Stimulated activated CD8-positive, alpha-beta memory T cell treated with anti-CD3 and anti-CD28 coated beads, Interleukin-7, amount 100 ng/mL, for 1 hour (primary cell): ENCODE measurements around the gene MOGAT2.

ENCODE experiments used
- DNase-seq, 2 donors: peaks; one replicate each; pipeline ENCODE4 v3.0.0-alpha.2; 2020; ENCODE audit warnings: low read depth in 2 of 2

The MOGAT2 gene

GRCh38 chr11:75759832-75760231, 42.2 kb downstream of the MOGAT2 start:
- no peak for DNase-seq

- DNase-seq: no peak
These were observed 42.6 kb downstream of the MOGAT2 start for GRCh38 chr11:75760243-75760642.

GRCh38 chr11:75760710-75761493, 43.3 kb downstream of the MOGAT2 start:
- DNase-seq: no peak

GRCh38 chr11:75762158-75762557, 44.5 kb downstream of the MOGAT2 start:
- no peak for DNase-seq

- no peak for DNase-seq
These were observed 45.2 kb downstream of the MOGAT2 start for GRCh38 chr11:75762885-75763284.

- DNase-seq: no peak
These were observed 46.2 kb downstream of the MOGAT2 start for GRCh38 chr11:75763846-75764245.

- no peak for DNase-seq
These were observed 47.5 kb downstream of the MOGAT2 start for GRCh38 chr11:75765116-75765515.

GRCh38 chr11:75766443-75767227, 49.0 kb downstream of the MOGAT2 start:
- no peak for DNase-seq

- no peak for DNase-seq
These were observed 49.6 kb downstream of the MOGAT2 start for GRCh38 chr11:75767228-75767572.

- no peak for DNase-seq
These were observed 50.1 kb downstream of the MOGAT2 start for GRCh38 chr11:75767793-75768111.

- peak; percentile 23 to 42 for DNase-seq
These were observed 50.7 kb downstream of the MOGAT2 start, which contains the start of gene DGAT2 for GRCh38 chr11:75768112-75768908. Gene DGAT2, plus strand, starts transcription at chr11:75768778. Its CDS starts 214 bp downstream, at chr11:75768992.

- DNase-seq: no peak
These were observed 51.5 kb downstream of the MOGAT2 start for GRCh38 chr11:75768909-75769771.

- DNase-seq: no peak
These were observed 52.5 kb downstream of the MOGAT2 start for GRCh38 chr11:75770102-75770501.

GRCh38 chr11:75771646-75772410, 54.2 kb downstream of the MOGAT2 start:
- DNase-seq: no peak

GRCh38 chr11:75773595-75774353, 56.1 kb downstream of the MOGAT2 start:
- no peak for DNase-seq

GRCh38 chr11:75775056-75775455, 57.4 kb downstream of the MOGAT2 start:
- DNase-seq: no peak

GRCh38 chr11:75776546-75776945, 58.9 kb downstream of the MOGAT2 start:
- no peak for DNase-seq

- no peak for DNase-seq
These were observed 59.9 kb downstream of the MOGAT2 start for GRCh38 chr11:75777461-75778110.

GRCh38 chr11:75778962-75779361, 61.3 kb downstream of the MOGAT2 start:
- no peak for DNase-seq
